ENCODE measurements around the gene YWHAG. TPM values are rescaled to one million over a fixed set of nuclear protein-coding genes. Genes with fewer than 3 reads are reported as not detected.

The YWHAG gene
- total RNA-seq, 1 experiment from 2014 or later: 241 TPM

DNA sequence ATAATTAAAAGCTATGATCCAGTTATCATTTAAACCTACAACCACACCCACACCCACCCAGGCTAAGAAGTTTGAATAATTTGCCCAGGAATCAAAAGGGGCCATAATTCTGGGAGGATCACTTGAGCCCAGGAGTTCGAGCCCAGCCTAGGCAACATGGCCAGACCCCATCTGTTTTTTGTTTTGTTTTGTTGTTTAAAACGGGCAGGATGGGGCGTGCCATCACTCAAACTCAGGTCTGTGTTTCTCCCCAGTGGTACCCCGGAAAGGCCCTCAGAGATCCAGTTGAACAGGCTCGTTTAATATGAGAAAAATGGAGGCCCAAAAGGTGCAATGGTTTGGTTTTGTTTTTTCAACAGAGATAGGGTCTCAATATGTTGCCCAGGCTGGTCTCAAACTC lies 33.0 kb downstream of the YWHAG start:
- Mint-ChIP-seq H3K9me3 (no peaks in the 10 kb centered on the region), H3K27ac (no peak overlapping the region), H3K4me3 (no peak overlapping the region), H3K36me3 (ENCODE audit: insufficient read depth in 1 of 3, low read depth in 3 of 3) (peaks cover 39 to 85% (median 55%) of the 10 kb centered on the region in 3 experiments; a peak in 6 of 7 replicates), H3K4me1 (peaks cover 0 to 3% of the 10 kb centered on the region in 2 experiments; a peak in 1 of 4 replicates), H3K27me3 (ENCODE audit: low read depth) (no peaks in the 10 kb centered on the region)
- H4K8ac ChIP-seq (replicated peaks; ENCODE audit: insufficient read length, low read depth, low read length): no peak overlapping the region
- no peak overlapping the region for H3K56ac ChIP-seq (ENCODE audit: insufficient read length, low read depth, low read length)
- no peak overlapping the region for H3K4ac ChIP-seq (ENCODE audit: low read depth, low read length)
- DNase-seq: no peak
- no peak overlapping the region for H4K5ac ChIP-seq (ENCODE audit: insufficient read length, low read depth, low read length)
- H3K23me2 ChIP-seq (ENCODE audit: insufficient read length, low read depth, low read length, poor library complexity, severe bottlenecking): no peaks in the 10 kb centered on the region
- no peak overlapping the region for H3K4me2 ChIP-seq (ENCODE audit: insufficient read depth, insufficient read length, low read length)
- no peak overlapping the region for H2BK20ac ChIP-seq (ENCODE audit: low read depth, low read length, poor library complexity, severe bottlenecking)
- H3K27me3 ChIP-seq (ENCODE audit: insufficient read depth, low read length): no peaks in the 10 kb centered on the region
- H3K14ac ChIP-seq (ENCODE audit: insufficient read depth, low read length): no peak overlapping the region
- no peak overlapping the region for H2BK120ac ChIP-seq (ENCODE audit: low read depth, low read length, poor library complexity, severe bottlenecking)
- H3K23ac ChIP-seq (ENCODE audit: insufficient read length, low read depth, low read length): no peak overlapping the region
- no peak overlapping the region for H2BK12ac ChIP-seq (ENCODE audit: insufficient read length, low read depth, low read length)
- WGBS (ENCODE audit: extremely low coverage, insufficient read length, low lambda C conversion rate): no CpG with 5 or more reads among the region's 5 CpGs
- no peak overlapping the region for H2BK5ac ChIP-seq (ENCODE audit: insufficient read length, low read length)
- H3T11ph ChIP-seq (ENCODE audit: low read length): no peak overlapping the region
- no peak for TF ChIP-seq CTCF (conservative IDR thresholded peaks at IDR 0.05)
- no peak overlapping the region for H3K18ac ChIP-seq (ENCODE audit: insufficient read length, low read depth, low read length)
- no peak overlapping the region for H4K91ac ChIP-seq (ENCODE audit: insufficient read length, low read depth, low read length)
- H3K79me2 ChIP-seq (ENCODE audit: insufficient read depth, low read length): peaks cover 15% of the 10 kb centered on the region; the same call in 1 of the 2 replicates
- H2AK5ac ChIP-seq (ENCODE audit: insufficient read length, low read length): no peak overlapping the region
- peaks cover 3% of the 10 kb centered on the region for H3K79me1 ChIP-seq (ENCODE audit: insufficient read depth, low read depth, low read length, poor library complexity, severe bottlenecking)
- no peak overlapping the region for H3K27ac ChIP-seq (ENCODE audit: insufficient read length, low read depth, low read length)
- no peak overlapping the region for H2BK15ac ChIP-seq (ENCODE audit: low read depth, low read length)
- no peak overlapping the region for H3K9ac ChIP-seq (ENCODE audit: extremely low read depth, insufficient read length, low read length)
- H3K9me3 ChIP-seq (ENCODE audit: control insufficient read depth, low read depth, low read length): no peaks in the 10 kb centered on the region
- no peaks in the 10 kb centered on the region for H3K4me1 ChIP-seq (ENCODE audit: insufficient read depth, low read length)
- no peak overlapping the region for H2AFZ ChIP-seq (ENCODE audit: low read length)
- H4K20me1 ChIP-seq (ENCODE audit: control insufficient read depth, insufficient read depth, insufficient read length): no peaks in the 10 kb centered on the region
